GM19463 (cell line): Measurements from ENCODE around the gene GNB3.

ENCODE experiments used
- ATAC-seq: cut with Tn5 transposase; IDR thresholded peaks from one replicate; pipeline ENCODE4 v1.9.1; 2021; ENCODE audit warnings: mild to moderate bottlenecking, moderate library complexity; ENCODE audit not compliant: unreplicated experiment

Gene GNB3

DNA sequence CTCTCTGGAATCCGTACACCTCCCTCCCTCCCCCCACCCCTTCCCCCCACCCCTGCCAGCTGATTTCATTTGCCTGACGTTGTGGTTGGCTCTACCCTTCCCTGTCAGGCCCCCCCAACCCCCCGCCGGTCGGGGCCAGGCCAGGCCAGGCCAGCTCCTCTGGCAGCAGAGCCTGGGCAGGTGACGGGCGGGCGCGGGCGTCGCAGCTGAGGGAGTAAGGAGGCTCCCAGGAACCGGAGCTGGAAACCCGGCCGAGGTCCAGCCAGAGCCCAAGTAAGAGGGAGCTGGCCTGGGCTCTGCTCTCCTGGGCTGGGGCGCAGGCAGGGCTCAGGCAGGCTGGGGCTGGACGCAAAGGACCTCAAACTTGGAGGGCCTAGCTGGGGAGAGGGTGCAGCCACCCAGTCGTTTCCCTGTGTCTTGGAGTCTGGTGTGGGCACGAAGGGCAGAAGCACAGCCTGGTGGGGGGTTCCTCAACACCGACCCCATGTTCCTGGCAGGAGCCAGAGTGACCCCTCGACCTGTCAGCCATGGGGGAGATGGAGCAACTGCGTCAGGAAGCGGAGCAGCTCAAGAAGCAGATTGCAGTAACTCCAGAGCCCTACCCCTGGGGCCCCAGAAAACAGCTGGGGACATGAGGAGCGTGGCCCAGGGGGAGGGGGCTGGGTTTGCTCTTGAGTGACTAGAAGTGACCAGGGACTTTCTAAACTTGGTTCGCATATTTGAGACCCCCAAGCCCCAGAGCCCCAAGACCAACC is at the start of gene GNB3:
Gene GNB3, plus strand, starts transcription at position 165 of the 755 bp plus-strand sequence. Its CDS starts 363 bp downstream, at position 528.
- ATAC-seq = no peak

DNA sequence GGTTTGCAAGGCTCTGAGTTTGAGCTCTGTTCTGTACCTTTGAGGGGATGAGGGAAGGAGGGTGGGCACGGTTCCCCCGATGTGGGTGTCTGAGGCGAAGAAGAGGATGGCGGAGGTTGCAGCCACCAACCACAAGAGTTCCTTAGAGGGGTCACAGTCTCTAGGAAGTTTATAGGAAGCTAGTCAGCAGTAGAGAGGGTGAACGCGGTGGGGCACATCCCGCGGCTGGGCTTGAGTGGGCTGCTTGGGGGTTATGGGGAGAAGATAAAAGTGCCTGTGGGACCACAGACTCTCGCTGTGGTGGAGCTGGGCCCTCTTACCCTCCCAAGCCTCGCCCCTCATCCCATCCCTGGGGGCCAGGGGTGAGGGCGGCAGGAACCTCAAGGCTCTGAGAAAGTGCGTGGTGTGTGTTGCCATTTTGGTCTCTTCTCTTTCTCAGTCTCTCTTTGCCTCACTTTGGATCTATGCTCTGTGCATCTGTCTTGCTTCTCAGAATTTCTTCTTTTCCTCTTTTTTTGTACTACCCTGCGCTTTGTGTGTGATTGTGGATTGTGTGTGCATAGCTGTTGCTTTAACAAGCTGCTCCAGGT is 48.7 kb upstream of the GNB3 start:
- ATAC-seq = no peak

DNA sequence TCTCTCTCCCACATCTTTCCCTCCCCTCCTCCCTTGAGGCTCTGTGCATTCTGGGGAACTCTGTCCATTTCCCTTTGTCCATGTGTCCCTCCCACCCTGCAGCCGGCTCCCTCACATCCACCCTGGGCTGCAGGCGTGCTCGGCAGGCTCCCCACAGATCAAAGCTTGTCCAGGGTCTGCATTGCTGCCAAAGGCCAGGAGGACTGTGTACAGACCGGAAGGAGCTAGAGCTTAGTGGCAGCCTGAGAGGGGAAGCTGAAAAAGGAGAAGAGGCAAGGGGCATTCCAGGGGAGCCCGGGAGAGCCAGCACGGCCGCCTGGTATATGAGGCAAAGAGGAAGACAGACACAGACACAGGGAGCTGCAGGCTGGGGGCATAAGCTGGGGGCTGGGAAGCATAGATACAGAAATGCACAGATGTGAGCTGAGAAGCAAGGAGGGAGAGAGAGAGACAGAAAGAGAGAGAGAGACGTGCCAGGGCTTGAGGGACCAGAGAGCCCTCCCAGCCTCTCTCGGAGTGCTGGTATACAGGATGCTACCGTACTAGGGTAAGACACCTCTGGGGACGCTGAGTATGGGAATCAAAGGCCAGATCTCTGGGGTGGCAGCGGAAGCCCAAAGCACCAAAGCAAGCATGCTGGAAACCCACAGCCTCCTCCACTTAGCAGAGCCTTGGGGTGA is 48.1 kb upstream of the GNB3 start:
- no peak for ATAC-seq

DNA sequence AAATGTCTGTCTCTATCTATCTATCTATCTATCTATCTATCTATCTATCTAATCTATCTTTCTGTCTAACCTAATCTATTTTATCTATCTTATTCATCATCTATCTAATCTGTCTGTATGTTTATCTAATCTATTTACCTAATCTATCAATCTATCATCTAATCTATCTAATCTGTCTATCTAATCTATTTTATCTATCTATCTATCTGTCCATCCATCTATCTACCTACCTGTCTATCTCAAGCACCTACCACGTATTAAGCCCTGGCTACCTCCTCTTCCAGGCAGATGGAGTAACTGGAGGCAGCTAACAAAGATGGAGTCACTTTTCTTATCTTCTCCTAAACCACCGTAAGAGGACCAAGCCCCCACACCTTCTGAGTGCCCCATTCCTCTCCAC is 45.6 kb upstream of the GNB3 start:
- ATAC-seq = no peak

GRCh38 chr12:6796576-6796975 is 44.1 kb upstream of the GNB3 start:
- ATAC-seq = no peak

DNA sequence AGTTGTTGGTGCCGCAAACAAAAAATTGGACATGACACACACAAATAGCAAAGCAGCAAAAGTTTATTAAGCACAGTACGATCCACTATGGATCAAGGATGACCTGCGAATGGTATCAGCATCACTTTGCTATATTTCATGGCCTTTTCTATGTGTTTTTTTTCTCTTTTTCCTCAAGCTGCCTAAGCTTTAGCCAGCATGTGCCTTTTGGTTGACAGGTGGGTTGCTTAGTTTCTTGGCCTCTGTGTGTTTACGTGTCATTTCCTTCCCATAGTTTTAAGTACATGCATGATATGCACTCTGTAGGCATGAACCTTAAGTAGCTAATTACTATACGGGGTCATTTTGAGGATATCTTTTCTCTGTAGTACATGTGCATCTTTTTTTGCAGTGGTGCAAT is 41.6 kb upstream of the GNB3 start:
- no peak for ATAC-seq

DNA sequence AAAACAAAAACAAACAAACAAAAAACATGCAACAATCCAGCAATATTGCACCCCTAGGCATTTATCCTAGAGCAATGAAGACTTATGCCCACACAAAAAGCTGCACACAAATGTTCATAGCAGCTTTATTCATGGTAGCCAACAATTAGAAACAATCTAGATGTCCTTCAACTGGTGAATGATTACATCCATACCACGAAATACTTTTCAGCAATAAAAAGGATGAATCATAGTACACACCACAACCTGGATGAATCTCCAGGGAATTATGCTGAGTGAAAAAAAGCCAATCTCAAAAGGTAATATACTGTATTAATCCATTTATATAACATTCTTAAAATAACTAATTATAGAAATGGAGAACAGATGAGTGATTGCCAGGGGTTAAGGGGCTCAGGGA is 33.6 kb upstream of the GNB3 start:
- ATAC-seq = no peak

DNA sequence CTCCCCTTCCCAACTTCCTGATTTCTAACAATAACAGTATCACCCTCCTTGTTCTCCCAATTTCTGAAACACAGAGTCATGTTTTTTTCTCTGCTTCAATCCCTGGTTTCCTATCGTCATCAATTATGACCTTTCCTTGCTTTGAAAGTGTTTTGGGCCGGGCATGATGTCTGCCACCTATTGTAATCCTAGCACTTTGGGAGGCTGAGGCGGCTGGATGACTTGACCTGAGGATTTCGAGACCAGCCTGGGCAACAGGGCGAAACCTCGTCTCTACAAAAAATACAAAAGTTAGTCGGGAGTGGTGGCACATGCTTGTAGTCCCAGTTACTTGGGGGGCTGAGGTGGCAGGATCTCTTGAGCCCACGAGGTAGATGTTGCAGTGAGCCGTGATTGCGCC is 31.7 kb upstream of the GNB3 start:
- ATAC-seq = no peak

DNA sequence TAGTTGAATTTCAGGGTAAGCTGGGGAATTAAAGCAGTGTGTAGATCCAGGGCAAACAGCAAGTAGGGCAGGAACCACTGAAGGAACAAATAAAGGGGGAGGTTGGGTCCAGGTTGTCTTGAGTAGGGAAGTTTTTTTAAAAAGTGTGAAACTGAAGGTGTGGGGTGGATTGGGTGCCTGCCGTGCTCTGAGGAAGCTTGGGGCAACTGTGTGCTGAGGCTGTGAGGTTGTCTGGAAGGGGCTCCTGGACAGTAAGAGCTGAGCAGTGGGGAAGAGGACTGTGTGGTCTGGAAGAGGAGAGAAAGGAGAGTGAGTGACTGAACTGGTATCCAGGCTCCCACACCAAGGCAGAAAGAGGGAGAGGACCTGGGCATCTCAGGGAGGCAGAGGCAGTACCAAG is 30.0 kb upstream of the GNB3 start:
- ATAC-seq = no peak

DNA sequence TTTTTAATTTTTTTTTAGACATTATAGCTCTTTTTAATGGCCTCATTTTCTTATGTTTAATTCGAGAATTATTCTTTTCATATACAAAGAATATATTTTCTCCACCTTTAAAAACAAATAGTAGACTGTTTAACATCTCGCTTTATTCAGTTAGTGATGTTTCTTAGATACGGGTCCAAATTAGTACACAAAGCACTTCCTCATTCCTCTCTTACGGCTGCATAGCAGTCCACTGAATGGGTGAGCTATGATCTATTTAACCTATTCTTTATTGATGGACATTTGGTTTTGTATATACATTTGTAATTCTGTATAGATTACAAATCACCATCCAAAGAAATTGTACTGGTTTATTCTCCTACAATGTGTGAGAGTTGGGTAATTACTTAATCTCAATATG is 27.4 kb upstream of the GNB3 start:
- ATAC-seq = no peak

DNA sequence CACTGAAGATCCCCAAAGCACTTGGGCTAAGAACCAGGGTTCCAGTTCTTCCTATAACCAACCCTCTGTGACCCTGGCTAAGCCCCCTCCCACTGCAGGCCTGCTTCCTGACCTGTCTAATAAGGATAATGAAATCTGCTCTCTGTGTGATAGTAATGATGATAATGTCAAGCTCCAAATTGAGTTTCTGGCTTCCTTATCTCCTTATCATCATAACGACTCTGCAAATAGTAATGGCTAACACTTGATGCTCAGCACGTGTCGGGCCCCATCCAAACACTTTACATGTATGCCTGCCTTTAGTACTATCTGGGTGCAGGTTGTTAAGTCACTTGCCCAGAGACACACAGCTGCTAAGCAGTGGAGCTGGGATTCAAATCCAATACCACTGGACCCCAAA is 24.1 kb upstream of the GNB3 start:
- ATAC-seq = no peak

GRCh38 chr12:6817098-6817497 is 23.6 kb upstream of the GNB3 start:
- no peak for ATAC-seq

DNA sequence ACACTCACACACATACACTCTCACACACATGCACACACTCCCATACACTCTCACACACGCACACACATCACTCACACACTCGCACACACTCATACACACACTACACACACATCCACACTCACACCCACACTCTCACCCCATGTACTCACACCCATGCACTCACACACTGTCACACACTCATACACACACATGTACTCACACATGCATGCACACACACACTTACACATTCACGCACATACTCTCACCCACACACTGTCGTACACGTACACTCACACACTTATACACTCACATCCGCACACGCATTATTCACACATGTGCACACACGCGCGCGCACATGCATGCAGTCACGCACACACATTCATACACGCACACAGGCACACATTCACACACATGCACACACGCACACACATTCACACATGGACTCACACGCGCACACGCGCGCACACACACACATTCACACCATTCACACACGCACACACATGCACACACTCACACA is 23.0 kb upstream of the GNB3 start:
- no peak for ATAC-seq

- no peak for ATAC-seq
These were observed 22.5 kb upstream of the GNB3 start for GRCh38 chr12:6818222-6818621.

DNA sequence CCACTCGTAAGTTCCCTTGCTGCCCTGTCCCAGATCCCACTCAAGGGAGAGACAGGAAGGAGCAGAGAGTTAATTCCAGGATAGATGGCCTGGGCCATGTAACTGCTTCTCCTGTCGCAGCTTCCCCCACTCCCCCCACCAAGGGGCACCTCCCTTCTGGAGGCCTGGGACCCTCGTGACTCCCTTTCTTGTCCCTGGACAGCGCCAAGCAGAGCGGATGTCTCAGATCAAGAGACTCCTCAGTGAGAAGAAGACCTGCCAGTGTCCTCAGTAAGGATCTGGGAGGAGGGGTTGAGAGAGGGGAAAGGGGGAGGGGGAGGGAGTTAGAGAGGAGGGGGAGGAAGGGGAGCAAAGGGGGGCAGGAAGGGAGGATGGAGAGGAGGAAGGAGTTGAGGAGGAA is 22.1 kb upstream of the GNB3 start:
- ATAC-seq = no peak

- ATAC-seq = no peak
These were observed 21.4 kb upstream of the GNB3 start for GRCh38 chr12:6819106-6820030.

- no peak for ATAC-seq
These were observed 20.6 kb upstream of the GNB3 start for GRCh38 chr12:6820166-6820565.

DNA sequence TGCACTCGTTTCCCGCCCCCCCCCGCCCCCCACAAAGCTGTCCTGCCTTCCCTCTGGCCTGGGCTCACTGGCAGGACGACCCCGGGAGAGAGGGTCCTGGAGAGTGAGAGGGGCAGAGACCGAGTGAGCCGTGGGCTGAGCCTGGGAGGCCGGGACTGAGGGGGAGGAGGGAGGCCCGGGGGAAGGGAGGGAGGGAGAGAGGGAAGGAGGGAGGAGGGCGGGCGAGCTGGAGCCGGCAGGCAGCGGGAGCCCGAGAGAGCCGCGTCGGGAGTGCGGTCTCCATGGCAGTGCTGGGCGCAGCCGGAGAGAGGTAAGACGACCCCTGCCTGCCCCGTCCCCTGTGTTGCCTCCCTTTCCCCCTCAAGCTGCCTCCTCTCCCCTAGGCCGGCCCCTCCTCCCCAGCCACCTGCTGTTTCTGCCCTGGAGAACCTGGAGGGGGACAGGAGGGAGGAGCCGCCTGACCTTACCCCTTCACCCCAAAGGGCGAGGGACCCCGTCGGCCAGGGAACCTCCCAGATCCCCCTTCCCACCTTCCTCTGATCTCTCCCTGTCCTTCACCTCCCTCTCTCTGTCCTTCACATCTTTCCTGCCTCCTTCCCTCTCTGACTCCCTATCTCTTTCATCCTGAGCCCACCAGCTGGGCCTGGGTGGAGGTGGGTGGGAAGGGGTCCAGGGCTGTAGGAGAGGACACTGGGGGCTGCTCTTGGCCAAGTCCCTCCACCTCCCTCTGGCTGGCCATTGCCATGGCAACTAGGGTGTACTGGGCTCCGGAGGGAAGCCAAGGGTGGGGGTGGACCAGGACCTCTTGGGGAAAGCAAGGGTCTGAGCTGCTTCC is 18.9 kb upstream of the GNB3 start, which contains the start of gene GPR162:
Gene GPR162, plus strand, starts transcription at position 231 of the 835 bp plus-strand sequence. CDS start 2,078 bp downstream, outside the sequence.
- no peak for ATAC-seq

DNA sequence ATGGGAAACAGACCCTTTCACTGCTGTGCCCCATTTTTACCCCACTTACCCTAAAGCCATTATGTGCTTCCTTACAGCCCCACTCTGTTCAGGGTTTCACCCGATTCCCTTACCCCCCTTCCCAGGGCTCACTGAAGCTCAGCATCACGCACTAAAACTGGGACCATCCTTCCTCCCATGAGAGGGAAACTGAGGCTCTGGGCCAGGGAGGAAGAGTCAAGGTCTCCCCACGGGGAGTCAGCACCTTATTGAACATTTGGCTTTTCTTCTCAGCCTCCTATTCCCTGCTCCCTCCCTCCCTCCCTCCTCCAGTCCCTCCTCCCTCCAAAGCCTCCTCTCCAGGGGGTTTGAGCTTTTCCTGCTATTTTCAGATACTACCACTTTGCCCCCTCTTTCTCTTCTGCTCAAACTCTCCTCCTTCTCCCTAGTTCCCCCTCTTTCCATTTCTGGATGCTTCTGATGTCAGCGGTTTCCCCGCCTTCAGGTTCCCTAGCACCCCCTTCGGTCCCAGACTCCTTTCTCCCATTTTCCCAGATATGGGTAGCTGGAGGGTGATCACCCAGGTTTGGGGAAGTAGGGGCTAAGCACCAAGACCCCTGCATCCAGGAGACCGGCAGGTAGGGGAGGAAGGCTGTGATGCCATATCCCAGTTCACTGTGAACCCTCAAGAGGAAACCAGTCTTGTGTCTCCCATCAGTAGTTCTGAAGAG is 18.1 kb upstream of the GNB3 start:
- no peak for ATAC-seq
